ENCODE results near the gene TLR8.
"Not testable (repeated sequence)": the region's sequence is repeated elsewhere in the genome, so short reads cannot be mapped to it uniquely, and the experiment has no call there.

Gene TLR8

DNA sequence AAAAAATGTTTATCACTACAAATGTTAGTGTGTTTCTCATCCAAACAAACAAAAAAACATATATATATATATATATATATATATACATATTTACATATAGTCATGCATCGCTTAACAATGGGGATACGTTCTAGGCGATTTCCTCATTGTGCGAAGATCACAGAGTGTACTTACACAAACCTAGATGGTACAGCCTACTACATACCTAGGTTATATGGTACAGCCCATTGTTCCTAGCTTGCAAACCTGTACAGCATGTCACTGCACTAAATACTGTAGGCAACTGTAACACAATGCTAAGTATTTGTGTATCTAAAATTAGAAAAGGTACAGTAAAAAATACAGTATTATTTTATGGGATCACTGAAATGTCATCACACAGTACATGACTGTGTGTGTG is 52.0 kb downstream of the TLR8 start:
- TF ChIP-seq, protein P1, sequence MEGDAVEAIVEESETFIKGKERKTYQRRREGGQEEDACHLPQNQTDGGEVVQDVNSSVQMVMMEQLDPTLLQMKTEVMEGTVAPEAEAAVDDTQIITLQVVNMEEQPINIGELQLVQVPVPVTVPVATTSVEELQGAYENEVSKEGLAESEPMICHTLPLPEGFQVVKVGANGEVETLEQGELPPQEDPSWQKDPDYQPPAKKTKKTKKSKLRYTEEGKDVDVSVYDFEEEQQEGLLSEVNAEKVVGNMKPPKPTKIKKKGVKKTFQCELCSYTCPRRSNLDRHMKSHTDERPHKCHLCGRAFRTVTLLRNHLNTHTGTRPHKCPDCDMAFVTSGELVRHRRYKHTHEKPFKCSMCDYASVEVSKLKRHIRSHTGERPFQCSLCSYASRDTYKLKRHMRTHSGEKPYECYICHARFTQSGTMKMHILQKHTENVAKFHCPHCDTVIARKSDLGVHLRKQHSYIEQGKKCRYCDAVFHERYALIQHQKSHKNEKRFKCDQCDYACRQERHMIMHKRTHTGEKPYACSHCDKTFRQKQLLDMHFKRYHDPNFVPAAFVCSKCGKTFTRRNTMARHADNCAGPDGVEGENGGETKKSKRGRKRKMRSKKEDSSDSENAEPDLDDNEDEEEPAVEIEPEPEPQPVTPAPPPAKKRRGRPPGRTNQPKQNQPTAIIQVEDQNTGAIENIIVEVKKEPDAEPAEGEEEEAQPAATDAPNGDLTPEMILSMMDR (IDR thresholded peaks at IDR 0.05; ENCODE audit: low read depth, low read length): no peak
- H3K4me3 ChIP-seq (ENCODE audit: low read depth, low read length): no peak overlapping the region
- DNase-seq (ENCODE audit: low read depth, low spot score): no peak
- in situ Hi-C loops (cut with HindIII; ENCODE audit: low sequenced_read_pairs): no loop called here

DNA sequence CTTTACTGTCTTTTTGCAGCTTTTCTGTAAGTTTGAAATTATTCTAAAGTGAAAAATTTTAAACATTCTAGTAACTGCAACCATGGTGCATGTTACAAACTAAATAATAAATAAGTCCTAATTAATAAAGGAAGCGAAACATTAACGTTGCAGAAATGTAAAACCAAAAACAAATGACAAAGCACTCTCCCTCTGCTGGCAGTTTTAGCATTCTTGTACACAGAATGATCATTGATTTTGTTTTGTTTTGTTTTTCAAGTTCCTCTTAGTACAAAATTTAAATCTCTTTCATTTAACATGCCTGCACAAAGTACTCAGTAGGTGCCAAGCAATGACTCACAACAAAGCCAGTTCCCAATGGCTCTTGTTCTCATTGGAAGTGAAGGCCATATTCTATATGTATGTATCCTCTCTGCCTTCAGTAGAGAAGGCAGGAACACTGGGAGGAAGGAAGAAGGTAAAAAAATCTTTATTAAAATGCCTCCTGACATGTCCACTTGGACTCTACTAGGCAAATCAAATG is 54.8 kb downstream of the TLR8 start:
- no peak overlapping the region for H3K4me3 ChIP-seq (ENCODE audit: low read depth, low read length)
- in situ Hi-C loops (cut with HindIII; ENCODE audit: low sequenced_read_pairs): no loop called here

GRCh38 chrX:12962041-12962504 is 55.7 kb downstream of the TLR8 start:
- in situ Hi-C loops (cut with HindIII; ENCODE audit: low sequenced_read_pairs): no loop called here
- H3K4me3 ChIP-seq (ENCODE audit: low read depth, low read length): no peak overlapping the region
- no peak for DNase-seq (ENCODE audit: low read depth, low spot score)
- TF ChIP-seq, protein P1 (IDR thresholded peaks at IDR 0.05; ENCODE audit: low read depth, low read length): no peak

More for the DNA sequence above, 54.8 kb downstream of the TLR8 start:
- no peak for DNase-seq (ENCODE audit: low read depth, low spot score)
- TF ChIP-seq, protein P1 (IDR thresholded peaks at IDR 0.05; ENCODE audit: low read depth, low read length): no peak

DNA sequence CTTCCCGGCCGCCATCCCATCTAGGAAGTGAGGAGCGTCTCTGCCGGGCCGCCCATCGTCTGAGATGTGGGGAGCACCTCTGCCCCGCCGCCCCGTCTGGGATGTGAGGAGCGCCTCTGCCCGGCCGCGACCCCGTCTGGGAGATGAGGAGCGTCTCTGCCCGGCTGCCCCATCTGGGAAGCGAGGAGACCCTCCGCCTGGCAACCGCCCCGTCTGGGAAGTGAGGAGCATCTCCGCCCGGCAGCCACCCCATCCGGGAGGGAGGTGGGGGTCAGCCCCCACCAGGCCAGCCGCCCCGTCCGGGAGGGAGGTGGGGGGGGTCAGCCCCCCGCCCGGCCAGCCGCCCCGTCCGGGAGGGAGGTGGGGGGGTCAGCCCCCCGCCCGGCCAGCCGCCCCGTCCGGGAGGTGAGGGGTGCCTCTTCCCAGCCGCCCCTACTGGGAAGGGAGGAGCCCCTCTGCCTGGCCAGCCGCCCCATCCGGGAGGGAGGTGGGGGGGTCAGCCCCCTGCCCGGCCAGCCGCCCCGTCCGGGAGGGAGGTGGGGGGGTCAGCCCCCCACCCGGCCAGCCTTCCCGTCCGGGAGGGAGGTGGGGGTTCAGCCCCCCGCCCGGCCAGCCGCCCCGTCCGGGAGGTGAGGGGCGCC is 56.9 kb downstream of the TLR8 start:
- H3K4me3 ChIP-seq (ENCODE audit: low read depth, low read length); DNase-seq (ENCODE audit: low read depth, low spot score); in situ Hi-C loops (cut with HindIII; ENCODE audit: low sequenced_read_pairs): not testable (repeated sequence)

- H3K4me3 ChIP-seq (ENCODE audit: low read depth, low read length): no peak overlapping the region
- in situ Hi-C loops (cut with HindIII; ENCODE audit: low sequenced_read_pairs): no loop called here
- TF ChIP-seq, protein P1 (IDR thresholded peaks at IDR 0.05; ENCODE audit: low read depth, low read length): no peak
- DNase-seq (ENCODE audit: low read depth, low spot score): no peak
These were observed 58.9 kb downstream of the TLR8 start for GRCh38 chrX:12965131-12965940.

DNA sequence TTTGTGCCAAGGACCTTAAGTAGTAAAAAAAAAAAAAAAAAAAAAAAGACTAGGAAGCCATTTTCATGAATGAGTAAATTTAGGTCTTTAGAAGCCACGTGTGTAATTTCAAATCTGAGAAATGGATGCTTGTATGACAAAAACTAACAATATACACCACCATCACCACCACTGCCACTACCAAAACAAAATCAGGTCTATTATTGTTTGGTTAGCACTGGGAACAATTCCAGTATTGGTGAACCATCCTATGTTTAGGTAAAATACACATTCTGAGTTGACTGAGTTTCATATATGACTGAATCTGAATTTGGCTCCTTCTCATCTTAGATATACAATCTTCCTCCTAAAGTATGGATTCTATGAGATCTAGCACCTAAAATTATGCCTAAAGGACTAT is 59.7 kb downstream of the TLR8 start:
- in situ Hi-C loops (cut with HindIII; ENCODE audit: low sequenced_read_pairs): no loop called here
- DNase-seq (ENCODE audit: low read depth, low spot score): no peak

More for the DNA sequence above, 59.7 kb downstream of the TLR8 start:
- H3K4me3 ChIP-seq (ENCODE audit: low read depth, low read length): no peak overlapping the region
- TF ChIP-seq, protein P1 (IDR thresholded peaks at IDR 0.05; ENCODE audit: low read depth, low read length): no peak

Measured in astrocyte of the spinal cord (primary cell).